Thyroid gland (tissue), 4 donors: ENCODE data around the gene LCA5. TPM values are rescaled to one million over a fixed set of nuclear protein-coding genes. Genes with fewer than 3 reads are reported as not detected.
"Not testable (repeated sequence)": the region's sequence is repeated elsewhere in the genome, so short reads cannot be mapped to it uniquely, and the experiment has no call there.

Experiments
- DNase-seq, 2 donors: peaks; one replicate each; pipeline ENCODE4 v3.0.0-alpha.2; 2019
- H3K27ac ChIP-seq, 3 donors: fragments of 200-600 bp; sonication (generic); 1 replicate in 2 of 3; 2 replicates in 1 of 3; pipeline ENCODE4 v1.5.1; 2016 to 2019; ENCODE audit warnings: mild to moderate bottlenecking in 1 of 3, moderate library complexity in 1 of 3
- H3K27me3 ChIP-seq: fragments of 200-600 bp; sonication (generic); one replicate; pipeline ENCODE4 v1.5.1; 2019
- H3K36me3 ChIP-seq, 2 donors: fragments of 200-600 bp; sonication (generic); one replicate each; pipeline ENCODE4 v1.5.1; 2016 to 2019
- H3K4me1 ChIP-seq, 2 donors: fragments of 200-600 bp; sonication (generic); one replicate each; pipeline ENCODE4 v1.5.1; 2017 to 2019
- H3K4me3 ChIP-seq, 3 donors: fragments of 200-600 bp; sonication (generic); replicated peaks in 1 of 3; 1 replicate in 2 of 3; 2 replicates in 1 of 3; pipeline ENCODE4 v1.5.1; 2016; ENCODE audit warnings: mild to moderate bottlenecking in 1 of 3
- H3K9me3 ChIP-seq: fragments of 200-600 bp; sonication (generic); one replicate; pipeline ENCODE4 v1.5.1; 2017
- POLR2A ChIP-seq, 2 donors: fragments of 450-650 bp; IDR thresholded peaks; one replicate each; pipeline ENCODE4 v1.6.1; 2017; ENCODE audit warnings: antibody characterized with exemption in 2 of 2, mild to moderate bottlenecking in 2 of 2, moderate library complexity in 1 of 2
- WGBS, 2 donors: methylation state at CpG; one replicate each; pipeline ENCODE4 v1.1.5; 2017; 5-methylcytosine and 5-hydroxymethylcytosine counted together
- intact Hi-C: fragments of 100-400 bp; cut with DNase I; formaldehyde crosslinking; loops from one replicate; pipeline ENCODE4 v1.15.1; 2023
- total RNA-seq, 4 donors: library from RNA; depleted of rRNA; stranded (reverse); fragments of >200 nt; gene quantifications; one replicate each; pipeline ENCODE4 v1.2.3, GENCODE V29; 2016
- TF ChIP-seq, protein P1 (sequence below), 6 experiments: fragments of 200-600 bp in 3 of 6; fragments of 450-650 bp in 3 of 6; sonication (generic) in 3 of 6; IDR thresholded peaks; one replicate each; pipeline ENCODE4 v1.5.1; 2016 to 2019; ENCODE audit warnings: antibody characterized with exemption in 6 of 6, mild to moderate bottlenecking in 2 of 6, inconsistent platforms in 1 of 6, moderate library complexity in 1 of 6

The LCA5 gene
- 10 to 100 TPM; 13.7 to 18.8 (median 16.3) TPM for total RNA-seq

- Histone ChIP-seq H3K4me3 (peak within 1 kb of the TSS; percentile 16 to 83 (median 82)), H3K27me3 (no peaks in the 10 kb centered on the region), H3K36me3 (no peaks in the 10 kb centered on the region), H3K27ac (peak within 1 kb of the TSS; percentile 92 to 93 (median 93)), H3K4me1 (peaks cover 0 to 9% of the 10 kb centered on the region in 2 donors), H3K9me3 (no peaks in the 10 kb centered on the region)
- 1% methylated on average over 33 to 51 of the region's 56 CpGs for WGBS, 2 donors
- intact Hi-C loops = loop anchor here (10.0 kb wide), 1 partner anchor 302 kb away; the partner anchor contains the start of gene HMGN3
- DNase-seq = peak; percentile 95
- TF ChIP-seq, protein P1, sequence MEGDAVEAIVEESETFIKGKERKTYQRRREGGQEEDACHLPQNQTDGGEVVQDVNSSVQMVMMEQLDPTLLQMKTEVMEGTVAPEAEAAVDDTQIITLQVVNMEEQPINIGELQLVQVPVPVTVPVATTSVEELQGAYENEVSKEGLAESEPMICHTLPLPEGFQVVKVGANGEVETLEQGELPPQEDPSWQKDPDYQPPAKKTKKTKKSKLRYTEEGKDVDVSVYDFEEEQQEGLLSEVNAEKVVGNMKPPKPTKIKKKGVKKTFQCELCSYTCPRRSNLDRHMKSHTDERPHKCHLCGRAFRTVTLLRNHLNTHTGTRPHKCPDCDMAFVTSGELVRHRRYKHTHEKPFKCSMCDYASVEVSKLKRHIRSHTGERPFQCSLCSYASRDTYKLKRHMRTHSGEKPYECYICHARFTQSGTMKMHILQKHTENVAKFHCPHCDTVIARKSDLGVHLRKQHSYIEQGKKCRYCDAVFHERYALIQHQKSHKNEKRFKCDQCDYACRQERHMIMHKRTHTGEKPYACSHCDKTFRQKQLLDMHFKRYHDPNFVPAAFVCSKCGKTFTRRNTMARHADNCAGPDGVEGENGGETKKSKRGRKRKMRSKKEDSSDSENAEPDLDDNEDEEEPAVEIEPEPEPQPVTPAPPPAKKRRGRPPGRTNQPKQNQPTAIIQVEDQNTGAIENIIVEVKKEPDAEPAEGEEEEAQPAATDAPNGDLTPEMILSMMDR (IDR thresholded peaks at IDR 0.05) = no peak
- TF ChIP-seq POLR2A (IDR thresholded peaks at IDR 0.05) = peak in 1 of 2 donors; percentile 86
Observed at GRCh38 chr6:79536954-79537747, at the start of gene LCA5. Gene LCA5, minus strand, starts transcription at chr6:79537430. Its CDS starts 18,536 bp downstream, at chr6:79518894.

- H3K9me3 ChIP-seq = no peaks in the 10 kb centered on the region
- intact Hi-C loops = no loop called here
- no peaks in the 10 kb centered on the region for H3K36me3 ChIP-seq
- DNase-seq = no peak
- peaks cover 4 to 7% of the 10 kb centered on the region in 2 donors for H3K4me1 ChIP-seq
- TF ChIP-seq, protein P1 (IDR thresholded peaks at IDR 0.05) = peak in 4 of 6 experiments; percentile 25 to 53 (median 32)
- no peak for TF ChIP-seq POLR2A (IDR thresholded peaks at IDR 0.05)
- H3K27me3 ChIP-seq = no peaks in the 10 kb centered on the region
- no peak overlapping the region for H3K27ac ChIP-seq
- no peak overlapping the region for H3K4me3 ChIP-seq
Observed at GRCh38 chr6:79586548-79586947, 49.3 kb upstream of the LCA5 start.

- Histone ChIP-seq H3K9me3 (no peaks in the 10 kb centered on the region), H3K27ac (no peak overlapping the region), H3K4me1 (peaks cover 1 to 2% of the 10 kb centered on the region in 2 donors), H3K4me3 (no peak overlapping the region), H3K36me3 (no peaks in the 10 kb centered on the region), H3K27me3 (no peaks in the 10 kb centered on the region)
- 84 to 85% methylated on average over 2 of the region's 2 CpGs for WGBS, 2 donors
- intact Hi-C loops = no loop called here
- no peak for DNase-seq
- TF ChIP-seq, protein P1 (IDR thresholded peaks at IDR 0.05) = no peak
- no peak for TF ChIP-seq POLR2A (IDR thresholded peaks at IDR 0.05)
Observed at GRCh38 chr6:79584332-79584731, 47.1 kb upstream of the LCA5 start.

GRCh38 chr6:79577926-79578325 is 40.7 kb upstream of the LCA5 start:
- H3K27ac ChIP-seq, H3K27me3 ChIP-seq, H3K9me3 ChIP-seq, H3K4me1 ChIP-seq, DNase-seq, H3K4me3 ChIP-seq, H3K36me3 ChIP-seq, intact Hi-C loops: not testable (repeated sequence)
- WGBS, 2 donors = 88 to 100% methylated on average over 3 to 6 of the region's 6 CpGs

GRCh38 chr6:79574630-79575225 is 37.5 kb upstream of the LCA5 start:
- intact Hi-C loops = no loop called here
- H3K36me3 ChIP-seq = no peaks in the 10 kb centered on the region
- no peaks in the 10 kb centered on the region for H3K9me3 ChIP-seq
- H3K27ac ChIP-seq = no peak overlapping the region
- peaks cover 9 to 13% of the 10 kb centered on the region in 2 donors for H3K4me1 ChIP-seq
- TF ChIP-seq POLR2A (IDR thresholded peaks at IDR 0.05) = no peak
- TF ChIP-seq, protein P1 (IDR thresholded peaks at IDR 0.05) = no peak
- H3K4me3 ChIP-seq = no peak overlapping the region
- H3K27me3 ChIP-seq = no peaks in the 10 kb centered on the region
- 90 to 95% methylated on average over 1 of the region's 1 CpG for WGBS, 2 donors
- DNase-seq = no peak
